NCI-H2107 treated with DMSO at 0.1 percent for 48 hours (cell line): ENCODE data around the gene RBM20.
"Not testable (repeated sequence)": the region's sequence is repeated elsewhere in the genome, so short reads cannot be mapped to it uniquely, and the experiment has no call there.

Experiments used
- DNase-seq: peaks from one replicate; lab custom pipeline; 2025; ENCODE audit not compliant: unreplicated experiment; lab: John Stamatoyannopoulos, UW

RBM20 gene

DNA sequence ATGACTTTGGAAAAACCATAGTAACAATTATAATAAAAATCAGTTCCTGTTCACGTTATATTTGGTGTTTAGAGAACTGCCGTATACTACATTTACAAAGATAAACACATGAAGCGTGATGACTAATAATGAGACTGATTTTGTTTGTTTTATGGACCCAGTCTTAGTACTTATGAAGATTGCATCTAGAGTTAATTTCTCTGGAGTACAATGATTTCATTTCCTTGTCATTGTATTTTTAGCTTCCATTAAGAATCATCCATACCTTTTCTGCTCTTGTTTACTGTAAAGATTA, 2.9 kb downstream of the RBM20 start:
- DNase-seq: no peak

DNA sequence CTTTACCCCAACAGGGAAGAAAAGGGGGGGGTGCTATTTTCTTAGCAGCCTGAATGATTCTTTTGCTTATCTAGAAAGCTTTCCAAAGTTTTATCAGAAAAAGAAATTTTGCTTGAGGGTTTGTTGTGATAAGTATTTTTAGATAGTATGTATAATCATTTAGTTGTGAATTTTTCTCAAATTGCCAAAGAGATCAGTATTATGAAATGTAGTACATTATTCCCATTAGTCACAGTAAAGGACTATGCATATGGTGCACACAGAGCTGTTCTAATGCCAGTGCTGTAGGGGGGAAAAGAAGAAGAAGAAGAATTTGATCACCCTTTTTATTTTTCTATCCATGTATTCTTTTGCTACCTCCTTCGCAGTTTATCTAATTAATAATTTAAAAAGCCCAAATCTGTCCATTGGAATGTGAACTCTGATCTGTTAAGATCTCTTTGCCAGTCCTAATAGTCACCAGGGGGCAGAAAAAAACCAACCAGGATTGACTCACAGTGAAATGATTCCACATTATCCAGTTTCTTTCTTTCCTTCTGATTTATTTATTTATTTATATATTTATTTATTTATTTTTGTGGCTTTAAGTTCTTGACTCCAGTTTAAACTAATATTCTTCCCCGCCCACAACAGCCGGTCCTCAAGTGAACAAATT, 4.7 kb downstream of the RBM20 start:
- DNase-seq: no peak

DNA sequence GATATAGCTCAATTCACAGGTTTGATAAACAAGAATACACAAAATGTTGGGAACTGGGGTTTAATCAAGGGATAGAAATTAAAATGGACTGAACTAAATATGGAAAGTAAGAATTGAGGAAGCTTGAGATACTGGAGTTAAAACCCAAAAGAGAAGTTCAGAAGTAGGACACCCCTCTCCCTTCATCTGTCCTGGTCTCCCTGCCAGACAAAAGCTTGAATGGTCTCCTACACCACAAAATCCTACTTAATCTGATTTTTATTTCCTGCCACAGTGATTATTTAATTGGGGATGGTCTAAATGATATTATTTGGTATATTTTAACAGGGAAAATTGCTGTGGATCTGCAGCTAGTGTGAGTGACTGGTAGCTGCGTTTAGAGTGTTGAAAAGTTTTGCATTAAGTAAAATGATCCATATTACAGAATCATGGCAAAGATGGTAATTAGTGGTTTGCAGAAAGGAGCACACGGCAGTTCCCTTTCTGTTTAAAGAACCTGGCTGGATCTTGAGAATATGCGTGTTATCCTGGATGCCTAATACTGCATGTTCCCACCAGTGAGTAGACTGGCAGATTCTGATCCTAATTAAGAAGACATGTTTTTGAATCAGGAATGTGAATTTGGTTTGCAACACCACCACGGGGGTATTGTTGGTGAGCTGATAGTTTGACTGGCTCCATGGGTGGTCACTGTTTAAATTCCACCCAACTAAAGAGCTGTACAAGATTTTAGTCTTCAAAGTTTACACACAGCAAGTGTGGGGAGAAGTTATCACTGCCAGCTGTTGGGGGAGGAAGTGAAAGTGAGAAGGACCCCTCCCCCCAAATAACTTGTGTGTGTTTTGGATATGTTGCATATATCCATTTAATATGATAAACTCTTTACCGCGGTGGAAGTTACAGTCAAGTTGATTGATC, 5.5 kb downstream of the RBM20 start:
- no peak for DNase-seq

DNA sequence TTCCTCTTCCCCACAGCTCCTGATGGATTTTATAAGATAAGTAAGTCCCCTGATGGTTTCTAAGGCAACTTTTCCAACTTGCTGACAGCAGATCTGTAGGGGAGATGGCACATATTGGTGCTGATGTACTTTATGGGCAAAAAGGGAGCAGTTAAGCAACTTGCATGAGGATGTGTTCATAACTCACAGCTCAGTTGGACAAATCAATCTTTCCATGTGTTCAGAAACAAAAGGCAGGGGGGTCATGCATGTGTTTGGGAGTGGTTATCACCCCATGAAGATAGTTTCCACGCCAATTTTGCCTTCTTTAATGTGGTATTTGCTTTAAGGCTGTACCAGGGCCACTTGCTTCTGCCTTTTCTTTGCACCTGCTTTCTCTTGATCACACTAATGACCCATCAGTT, 6.1 kb downstream of the RBM20 start:
- no peak for DNase-seq

DNA sequence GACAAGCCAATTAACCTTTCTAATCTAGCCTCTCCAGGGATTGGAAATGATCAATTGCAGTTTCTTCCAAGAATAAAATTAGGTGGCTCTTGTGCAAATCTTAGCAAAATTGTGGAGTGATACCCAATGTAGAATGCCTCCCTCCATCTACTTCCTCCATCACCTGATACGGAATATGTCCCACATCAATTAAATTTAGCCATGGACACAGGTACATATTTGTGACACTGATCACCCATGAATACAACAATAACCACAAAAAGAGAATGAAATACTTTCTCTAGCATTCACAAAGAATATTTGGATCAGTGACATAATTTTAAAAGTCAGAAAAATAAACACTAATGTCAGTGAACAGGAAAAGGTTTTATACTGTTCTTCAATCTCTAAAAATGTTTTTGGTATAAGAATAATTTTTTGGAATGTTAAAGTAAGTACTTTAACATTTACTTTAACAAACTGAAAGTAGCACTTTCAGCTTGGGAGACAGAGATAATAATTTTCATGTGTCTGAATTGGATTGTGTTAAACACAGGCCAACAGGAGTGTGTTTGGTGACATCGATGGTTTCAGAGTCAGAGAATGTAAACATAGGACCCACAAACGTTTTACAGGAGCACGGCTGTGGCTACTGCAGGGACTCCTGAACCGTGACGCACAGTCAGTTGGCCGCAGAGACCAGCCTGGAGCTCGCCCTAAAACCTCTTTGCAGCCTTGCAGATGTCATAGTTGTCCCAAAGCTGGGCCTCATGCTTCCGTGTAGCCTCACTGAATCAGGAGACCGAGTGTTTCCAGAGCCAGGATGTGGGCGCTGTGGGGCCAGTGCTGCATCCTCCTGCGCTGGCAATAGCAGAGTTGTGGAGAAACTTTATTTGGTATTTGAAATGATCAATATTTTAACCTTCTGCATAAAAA, 7.2 kb downstream of the RBM20 start:
- no peak for DNase-seq

DNA sequence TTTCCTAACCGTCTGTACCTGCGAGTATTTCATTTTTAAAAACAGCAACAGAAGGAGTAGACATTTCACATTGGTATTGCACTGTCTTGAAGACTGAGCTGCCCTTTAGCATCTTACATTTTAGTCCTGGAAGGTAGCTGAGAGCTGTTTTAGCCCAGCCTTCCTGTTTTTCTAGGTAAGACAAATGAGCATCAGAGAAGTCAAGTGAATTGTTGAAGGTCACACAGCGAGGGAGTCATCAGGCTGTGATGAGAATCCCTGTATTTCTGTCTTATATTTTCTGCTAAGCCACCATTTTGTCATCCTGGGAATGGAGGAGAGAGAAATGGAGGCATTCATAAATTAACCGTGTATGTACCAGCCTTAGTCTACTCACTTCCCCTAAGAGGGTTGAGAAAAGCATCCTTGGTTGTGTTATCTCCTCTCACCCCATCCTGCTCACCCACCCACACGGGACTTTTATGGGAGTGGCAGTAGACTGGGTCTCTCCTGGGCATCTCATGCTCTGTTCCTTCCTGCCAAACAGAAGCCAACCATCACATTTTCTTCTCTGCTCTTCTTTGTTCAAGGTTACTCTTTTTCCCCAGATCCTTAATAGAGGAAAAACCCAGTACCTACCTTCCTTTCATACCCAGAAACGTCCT, 8.5 kb downstream of the RBM20 start:
- DNase-seq: no peak

DNA sequence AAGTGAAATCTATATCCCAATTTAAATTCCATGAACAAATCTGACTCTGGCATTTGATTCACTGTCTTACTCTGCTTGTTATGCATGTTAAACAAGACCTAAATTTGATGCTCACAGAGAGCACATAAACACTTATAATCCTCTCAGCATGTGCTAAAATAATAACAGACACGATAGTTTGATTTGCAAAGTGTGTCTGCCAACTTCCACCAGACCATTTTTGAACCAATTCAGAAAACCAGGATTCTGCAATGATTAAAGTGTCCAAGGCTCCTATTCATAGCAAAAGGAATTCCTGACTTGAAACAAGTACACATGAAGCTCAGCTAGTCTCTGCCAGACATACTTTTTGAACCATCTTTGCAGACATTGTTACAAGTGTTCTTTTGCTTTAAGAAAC, 11.2 kb downstream of the RBM20 start:
- no peak for DNase-seq

DNA sequence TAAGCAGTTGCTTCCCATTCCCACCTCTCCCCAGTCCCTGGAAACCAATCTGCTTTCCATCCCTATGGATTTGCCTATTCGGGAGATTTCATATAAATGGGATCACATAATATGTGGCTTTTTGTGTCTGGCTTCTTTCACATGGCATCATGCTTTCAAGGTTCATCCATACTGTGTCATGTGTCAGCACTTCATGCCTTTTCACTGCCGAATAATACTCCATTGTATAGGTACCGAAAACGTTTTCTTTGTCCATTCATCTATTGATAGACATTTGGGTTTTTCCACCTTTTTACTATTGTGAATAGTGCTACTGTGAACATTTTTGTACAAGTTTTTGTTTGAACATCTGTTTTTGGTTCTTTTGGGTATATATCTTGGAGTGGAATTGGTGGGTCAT, 12.5 kb downstream of the RBM20 start:
- no peak for DNase-seq

DNA sequence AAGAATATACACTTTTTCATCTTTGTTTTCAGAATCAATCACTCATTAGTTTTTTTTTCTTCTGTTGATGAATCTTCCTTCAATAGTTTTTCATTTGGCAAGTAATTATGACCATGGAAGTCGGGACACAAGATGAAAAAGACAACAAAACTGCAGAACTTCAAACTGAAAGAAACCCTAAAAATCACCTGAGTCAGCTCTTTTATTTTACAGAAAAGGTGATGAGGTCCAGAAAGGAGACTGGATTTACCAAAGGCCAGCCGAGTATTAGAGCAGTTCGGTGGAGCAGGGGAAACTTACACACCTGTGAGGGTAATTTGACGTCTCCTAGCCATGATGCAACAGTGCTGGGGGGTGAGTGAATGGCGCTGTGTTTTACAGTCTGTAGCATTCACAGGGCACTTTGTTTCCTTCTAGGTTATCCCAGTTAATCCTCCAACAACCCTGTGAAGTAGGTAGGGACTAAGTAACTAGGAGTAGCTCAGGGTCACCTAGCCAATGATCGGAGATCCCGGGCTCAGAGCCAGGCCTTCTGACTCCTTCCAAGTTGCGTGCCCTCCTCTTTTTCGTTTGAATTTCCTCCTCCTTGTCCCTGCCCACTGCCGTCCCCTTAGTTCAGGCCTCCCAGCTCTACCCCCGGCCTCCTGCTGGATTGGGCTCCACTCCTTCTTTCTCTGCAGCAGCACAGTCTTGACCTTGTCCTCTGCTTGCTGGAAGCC, 14.0 kb downstream of the RBM20 start:
- DNase-seq: no peak

DNA sequence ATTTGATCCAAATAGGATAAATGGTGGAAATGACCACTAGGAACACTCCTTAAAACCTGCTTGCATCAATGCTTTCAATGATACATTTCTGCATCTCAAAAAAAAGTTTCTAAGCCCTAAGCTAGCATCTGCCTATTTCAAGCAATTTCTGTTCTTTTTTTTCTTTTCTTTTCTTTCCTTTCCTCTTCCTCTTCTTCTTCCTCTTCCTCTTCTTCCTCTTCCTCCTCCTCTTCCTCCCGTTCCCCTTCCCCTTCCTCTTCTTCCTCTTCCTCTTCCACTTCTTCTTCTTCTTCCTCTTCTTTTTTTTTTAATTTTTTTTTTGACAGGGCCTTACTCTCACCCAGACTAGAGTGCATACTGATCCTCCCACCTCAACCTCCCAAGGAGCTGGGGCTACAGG, 15.4 kb downstream of the RBM20 start:
- DNase-seq: no peak

DNA sequence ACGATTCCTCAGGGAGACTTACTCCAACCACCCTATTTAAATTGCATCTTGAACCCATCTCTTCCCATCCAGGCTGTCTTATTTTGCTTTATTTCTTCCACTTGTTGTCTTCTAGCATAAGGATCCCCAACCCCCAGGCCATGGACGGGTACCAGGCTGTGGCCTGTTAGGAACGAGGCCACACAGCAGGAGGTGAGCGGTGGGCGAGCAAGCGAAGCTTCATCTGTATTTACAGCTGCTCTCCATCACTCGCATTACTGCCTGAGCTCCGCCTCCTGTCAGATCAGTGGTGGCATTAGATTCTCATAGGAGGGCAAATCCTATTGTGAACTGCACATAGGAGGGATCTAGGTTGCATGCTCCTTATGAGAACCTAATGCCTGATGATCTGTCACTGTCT, 16.2 kb downstream of the RBM20 start:
- DNase-seq: not testable (repeated sequence)

DNA sequence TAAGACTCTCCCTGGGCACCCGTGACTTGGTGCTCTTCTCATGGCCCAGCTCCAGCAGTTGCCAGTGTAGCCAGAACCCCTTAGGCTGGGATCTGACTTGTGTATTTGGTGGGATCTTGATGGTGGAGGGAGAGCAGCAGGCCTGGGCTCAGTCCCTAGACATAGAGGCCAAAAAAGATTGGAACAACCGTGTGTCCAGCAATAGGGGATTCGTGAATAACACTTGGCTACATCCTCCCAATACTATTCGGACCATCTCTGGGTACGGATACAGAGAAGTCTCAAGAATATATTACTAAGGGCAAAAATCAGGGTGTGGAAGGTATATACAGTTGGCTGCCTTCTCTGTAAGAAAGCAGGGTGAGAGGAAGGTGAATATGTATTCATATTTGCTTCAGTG, 17.2 kb downstream of the RBM20 start:
- DNase-seq: no peak

DNA sequence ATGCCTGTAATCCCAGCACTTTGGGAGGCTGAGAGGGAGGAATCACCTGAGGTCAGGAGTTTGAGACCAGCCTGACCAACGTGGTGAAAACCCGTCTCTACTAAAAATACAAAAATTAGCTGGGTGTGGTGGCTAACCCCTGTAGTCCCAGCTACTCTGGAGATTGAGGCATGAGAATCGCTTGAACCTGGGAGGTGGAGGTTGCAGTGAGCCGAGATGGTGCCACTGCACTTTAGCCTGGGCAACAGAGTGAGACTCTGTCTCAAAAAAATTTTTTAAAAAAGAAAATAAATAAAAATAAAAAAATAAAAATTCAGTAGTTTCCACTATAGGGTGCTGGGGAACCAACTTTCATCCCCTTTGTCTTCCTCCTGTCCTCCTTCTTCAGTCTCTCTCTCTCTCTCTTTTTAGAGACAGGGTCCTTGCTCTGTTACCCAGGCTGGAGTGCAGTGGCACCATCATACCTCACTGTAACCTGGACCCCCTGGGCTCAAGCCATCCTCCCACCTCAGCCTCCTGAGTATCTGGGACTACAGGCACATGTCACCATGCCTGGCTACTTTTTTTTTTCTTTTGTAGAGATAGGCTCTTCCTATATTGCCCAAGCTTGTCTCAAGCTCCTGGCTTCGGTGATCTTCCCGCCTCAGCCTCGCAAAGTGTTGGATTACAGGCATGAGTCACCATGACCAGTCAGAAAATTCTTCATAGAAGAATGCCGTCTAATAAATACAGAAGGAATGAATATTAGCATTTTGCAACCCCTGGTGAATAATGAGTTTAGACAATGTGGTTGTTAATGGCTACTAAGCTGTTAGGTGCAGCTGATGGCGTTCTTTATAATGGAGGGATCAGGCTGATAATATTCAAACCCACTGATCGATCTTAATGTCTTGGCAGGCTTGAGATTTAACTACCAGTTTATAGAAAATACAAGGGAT, 20.6 kb downstream of the RBM20 start:
- DNase-seq: no peak

DNA sequence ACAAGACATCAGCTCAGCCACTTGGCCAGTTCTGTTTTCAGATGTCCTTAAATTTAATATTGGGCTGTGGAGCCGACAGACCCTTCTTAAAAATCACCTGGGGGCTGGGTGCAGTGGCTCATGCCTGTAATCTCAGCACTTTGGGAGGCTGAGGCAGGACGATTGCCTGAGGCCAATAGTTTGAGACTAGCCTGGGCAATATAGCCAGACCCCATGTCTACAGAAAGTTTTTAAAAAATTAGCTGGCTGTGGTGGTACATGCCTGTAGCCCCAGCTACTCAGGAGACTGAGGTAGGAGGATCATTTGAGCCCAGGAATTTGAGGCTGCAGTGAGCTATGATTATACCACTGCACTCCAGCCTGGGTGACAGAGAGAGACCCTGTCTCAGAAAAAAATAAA, 22.1 kb downstream of the RBM20 start:
- DNase-seq: not testable (repeated sequence)

DNA sequence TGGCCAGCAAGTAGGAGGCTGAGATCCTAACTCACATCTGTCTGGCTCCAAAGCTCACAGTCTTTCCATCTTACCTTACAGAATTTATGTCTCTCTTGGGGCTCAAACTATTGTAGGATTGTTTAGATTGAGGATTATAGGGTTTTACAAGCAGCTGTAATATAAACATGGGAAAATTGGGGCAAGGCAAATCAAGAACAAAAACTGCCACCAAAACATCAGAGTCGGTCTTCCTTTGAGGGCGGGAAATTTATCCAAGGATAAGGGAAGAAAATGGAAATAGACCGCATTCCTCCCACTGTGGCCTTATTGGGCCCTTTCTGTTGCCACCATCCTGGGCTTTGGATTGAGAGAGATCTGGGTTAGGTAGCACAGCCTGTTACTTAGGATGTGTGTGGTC, 22.5 kb downstream of the RBM20 start:
- no peak for DNase-seq

DNA sequence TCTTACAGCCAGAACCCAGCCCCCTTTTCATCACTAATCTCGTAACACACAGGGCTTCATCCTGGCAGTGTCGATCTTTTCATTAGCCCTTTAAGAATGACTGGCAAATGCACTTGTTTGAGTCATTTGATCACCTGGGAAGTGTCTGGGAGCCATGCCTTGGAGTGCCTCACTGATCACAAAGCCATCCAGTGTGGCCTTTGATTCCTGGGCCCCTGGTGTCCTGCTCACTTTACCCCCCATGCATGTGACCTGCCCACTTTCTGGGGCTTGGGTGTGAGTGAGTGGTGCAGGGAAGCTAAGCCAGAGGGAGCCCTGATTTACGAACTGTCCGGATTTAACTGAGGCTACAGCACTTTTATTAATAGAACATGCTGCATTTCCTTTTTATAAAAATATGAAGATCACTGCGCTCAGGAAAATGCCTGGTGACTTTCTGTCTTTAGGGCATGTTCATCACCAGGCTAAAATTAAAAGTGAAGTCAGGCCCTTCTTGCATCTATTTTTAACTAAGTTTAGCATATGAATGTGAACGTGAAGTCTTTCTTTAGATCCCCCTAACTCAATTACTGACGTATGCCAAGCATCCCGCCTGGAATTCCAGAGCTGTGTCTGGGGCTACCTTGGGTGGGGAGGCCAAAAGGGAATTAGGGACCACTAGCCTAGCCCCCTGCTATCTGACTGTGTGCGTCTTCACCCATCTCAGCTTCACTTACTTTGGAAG, 23.6 kb downstream of the RBM20 start:
- DNase-seq: no peak

DNA sequence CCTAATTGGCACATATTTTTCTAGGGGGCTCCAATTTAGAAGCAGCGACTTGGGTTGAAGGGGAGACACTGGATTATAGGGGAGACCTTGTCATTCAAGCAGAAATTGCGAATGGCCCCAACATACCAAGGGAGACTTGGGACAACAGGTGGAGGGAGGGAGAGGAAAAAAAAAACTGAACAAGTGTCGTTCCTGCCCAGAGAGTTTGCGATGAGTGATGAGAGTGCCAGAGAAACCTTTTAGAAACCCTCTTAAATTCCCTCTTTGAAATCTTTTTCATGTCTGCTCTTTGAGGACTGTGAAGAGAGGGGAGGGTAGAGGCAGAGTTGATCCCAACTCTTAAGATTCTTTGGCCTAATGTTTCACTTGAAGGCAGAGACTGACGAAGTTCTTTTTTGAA, 24.3 kb downstream of the RBM20 start:
- DNase-seq: no peak

DNA sequence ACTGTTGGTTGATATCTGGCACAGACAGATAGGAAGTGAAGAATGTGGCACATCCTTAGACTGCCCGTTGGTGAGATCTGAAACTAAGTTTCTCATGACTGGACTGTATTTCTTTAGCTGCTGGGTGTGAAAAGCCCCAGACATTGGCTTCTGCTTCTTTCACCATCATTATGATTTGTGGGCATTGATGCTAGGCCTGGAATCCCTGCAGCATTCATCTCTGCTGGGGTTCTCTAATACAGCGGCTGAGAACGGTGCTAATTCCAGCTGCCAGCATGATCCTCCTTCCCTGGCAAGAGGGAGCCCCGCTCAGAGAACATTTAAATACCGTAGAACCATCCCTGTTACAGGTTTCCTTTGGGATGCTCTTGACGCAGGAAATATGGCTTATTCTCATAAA, 26.2 kb downstream of the RBM20 start:
- DNase-seq: no peak
